IPS-15b (cell line): Measurements from ENCODE around the gene UBE2E2.

Source experiments
- H3K27me3 ChIP-seq: one replicate; pipeline ENCODE4 v1.6.1; 2013; ENCODE audit warnings: low read length; ENCODE audit not compliant: control insufficient read depth, insufficient read depth
- H3K36me3 ChIP-seq: one replicate; pipeline ENCODE4 v1.6.1; 2013; ENCODE audit warnings: low read length; ENCODE audit not compliant: control insufficient read depth, insufficient read depth
- H3K4me1 ChIP-seq: one replicate; pipeline ENCODE4 v1.6.1; 2013; ENCODE audit warnings: mild to moderate bottlenecking, low read length; ENCODE audit not compliant: control insufficient read depth, insufficient read depth
- H3K4me3 ChIP-seq: one replicate; pipeline ENCODE4 v1.5.1; 2013; ENCODE audit warnings: low read depth, low read length
- H3K9ac ChIP-seq: one replicate; pipeline ENCODE4 v1.6.1; 2013; ENCODE audit warnings: low read depth, mild to moderate bottlenecking, low read length
- H3K9me3 ChIP-seq: one replicate; pipeline ENCODE4 v1.6.1; 2013; ENCODE audit warnings: mild to moderate bottlenecking, low read length; ENCODE audit not compliant: control insufficient read depth, insufficient read depth

Gene UBE2E2

GRCh38 chr3:23567917-23568316 is 364.8 kb downstream of the UBE2E2 start:
- Histone ChIP-seq H3K27me3 (no peaks in the 10 kb centered on the region), H3K36me3 (no peaks in the 10 kb centered on the region), H3K9me3 (no peaks in the 10 kb centered on the region), H3K4me1 (peaks cover 6% of the 10 kb centered on the region), H3K4me3 (no peak overlapping the region), H3K9ac (no peak overlapping the region)

- H3K9ac ChIP-seq = no peak overlapping the region
- no peaks in the 10 kb centered on the region for H3K27me3 ChIP-seq
- peaks cover 6% of the 10 kb centered on the region for H3K4me1 ChIP-seq
- no peaks in the 10 kb centered on the region for H3K9me3 ChIP-seq
- H3K36me3 ChIP-seq = no peaks in the 10 kb centered on the region
- no peak overlapping the region for H3K4me3 ChIP-seq
Observed at GRCh38 chr3:23573827-23574226, 370.7 kb downstream of the UBE2E2 start.

GRCh38 chr3:23574822-23575315 is 371.7 kb downstream of the UBE2E2 start:
- Histone ChIP-seq H3K9ac (no peak overlapping the region), H3K36me3 (no peaks in the 10 kb centered on the region), H3K27me3 (no peaks in the 10 kb centered on the region), H3K4me3 (no peak overlapping the region), H3K9me3 (no peaks in the 10 kb centered on the region), H3K4me1 (peaks cover 6% of the 10 kb centered on the region)

- Histone ChIP-seq H3K27me3 (no peaks in the 10 kb centered on the region), H3K9me3 (no peaks in the 10 kb centered on the region), H3K4me1 (peaks cover 6% of the 10 kb centered on the region), H3K36me3 (no peaks in the 10 kb centered on the region), H3K4me3 (no peak overlapping the region), H3K9ac (no peak overlapping the region)
Observed at GRCh38 chr3:23575697-23576096, 372.6 kb downstream of the UBE2E2 start.

- Histone ChIP-seq H3K27me3 (no peaks in the 10 kb centered on the region), H3K9me3 (no peaks in the 10 kb centered on the region), H3K36me3 (no peaks in the 10 kb centered on the region), H3K9ac (no peak overlapping the region), H3K4me3 (no peak overlapping the region), H3K4me1 (peaks cover 6% of the 10 kb centered on the region)
Observed at GRCh38 chr3:23576379-23576959, 373.3 kb downstream of the UBE2E2 start.

- Histone ChIP-seq H3K27me3 (no peaks in the 10 kb centered on the region), H3K4me1 (no peaks in the 10 kb centered on the region), H3K36me3 (no peaks in the 10 kb centered on the region), H3K4me3 (no peak overlapping the region), H3K9ac (no peak overlapping the region), H3K9me3 (no peaks in the 10 kb centered on the region)
Observed at GRCh38 chr3:23580096-23580713, 377.1 kb downstream of the UBE2E2 start.

GRCh38 chr3:23583980-23584740 is 381.0 kb downstream of the UBE2E2 start:
- Histone ChIP-seq H3K9me3 (no peaks in the 10 kb centered on the region), H3K4me1 (no peaks in the 10 kb centered on the region), H3K9ac (no peak overlapping the region), H3K4me3 (no peak overlapping the region), H3K27me3 (no peaks in the 10 kb centered on the region), H3K36me3 (no peaks in the 10 kb centered on the region)

- no peak overlapping the region for H3K9ac ChIP-seq
- H3K27me3 ChIP-seq = no peaks in the 10 kb centered on the region
- no peaks in the 10 kb centered on the region for H3K4me1 ChIP-seq
- no peak overlapping the region for H3K4me3 ChIP-seq
- no peaks in the 10 kb centered on the region for H3K9me3 ChIP-seq
- no peaks in the 10 kb centered on the region for H3K36me3 ChIP-seq
Observed at GRCh38 chr3:23587513-23587912, 384.4 kb downstream of the UBE2E2 start.

GRCh38 chr3:23588547-23588946 is 385.4 kb downstream of the UBE2E2 start:
- H3K4me1 ChIP-seq = no peaks in the 10 kb centered on the region
- H3K27me3 ChIP-seq = no peaks in the 10 kb centered on the region
- no peaks in the 10 kb centered on the region for H3K9me3 ChIP-seq
- no peak overlapping the region for H3K4me3 ChIP-seq
- H3K36me3 ChIP-seq = no peaks in the 10 kb centered on the region
- H3K9ac ChIP-seq = no peak overlapping the region

GRCh38 chr3:23589602-23590001 is 386.5 kb downstream of the UBE2E2 start:
- no peaks in the 10 kb centered on the region for H3K36me3 ChIP-seq
- H3K9me3 ChIP-seq = no peaks in the 10 kb centered on the region
- no peaks in the 10 kb centered on the region for H3K27me3 ChIP-seq
- H3K4me3 ChIP-seq = no peak overlapping the region
- no peak overlapping the region for H3K9ac ChIP-seq
- H3K4me1 ChIP-seq = no peaks in the 10 kb centered on the region

GRCh38 chr3:23590424-23591273 is 387.5 kb downstream of the UBE2E2 start:
- H3K4me3 ChIP-seq = no peak overlapping the region
- no peaks in the 10 kb centered on the region for H3K9me3 ChIP-seq
- no peaks in the 10 kb centered on the region for H3K4me1 ChIP-seq
- H3K27me3 ChIP-seq = no peaks in the 10 kb centered on the region
- H3K36me3 ChIP-seq = no peaks in the 10 kb centered on the region
- H3K9ac ChIP-seq = no peak overlapping the region
